GM12865 (cell line): ENCODE data around the gene ADAM8.
"Not testable (repeated sequence)": the region's sequence is repeated elsewhere in the genome, so short reads cannot be mapped to it uniquely, and the experiment has no call there.

Source experiments
- DNase-seq: peaks from one replicate; pipeline ENCODE4 v3.0.0; 2010; ENCODE audit warnings: low read depth
- H3K4me3 ChIP-seq: 2 replicates; pipeline ENCODE4 v1.5.1; 2011; ENCODE audit warnings: mild to moderate bottlenecking, low read depth, low read length, control low read depth
- TF ChIP-seq, protein P1 (sequence below): IDR thresholded peaks from 2 replicates; pipeline ENCODE4 v1.5.1; 2011; ENCODE audit warnings: low read length, control low read depth, low read depth, inconsistent platforms; ENCODE audit not compliant: insufficient read depth; ENCODE audit errors: missing control alignments

ADAM8 gene

GRCh38 chr10:133236401-133237240 lies 40.0 kb downstream of the ADAM8 start:
- H3K4me3 ChIP-seq: no peak overlapping the region
- TF ChIP-seq, protein P1, sequence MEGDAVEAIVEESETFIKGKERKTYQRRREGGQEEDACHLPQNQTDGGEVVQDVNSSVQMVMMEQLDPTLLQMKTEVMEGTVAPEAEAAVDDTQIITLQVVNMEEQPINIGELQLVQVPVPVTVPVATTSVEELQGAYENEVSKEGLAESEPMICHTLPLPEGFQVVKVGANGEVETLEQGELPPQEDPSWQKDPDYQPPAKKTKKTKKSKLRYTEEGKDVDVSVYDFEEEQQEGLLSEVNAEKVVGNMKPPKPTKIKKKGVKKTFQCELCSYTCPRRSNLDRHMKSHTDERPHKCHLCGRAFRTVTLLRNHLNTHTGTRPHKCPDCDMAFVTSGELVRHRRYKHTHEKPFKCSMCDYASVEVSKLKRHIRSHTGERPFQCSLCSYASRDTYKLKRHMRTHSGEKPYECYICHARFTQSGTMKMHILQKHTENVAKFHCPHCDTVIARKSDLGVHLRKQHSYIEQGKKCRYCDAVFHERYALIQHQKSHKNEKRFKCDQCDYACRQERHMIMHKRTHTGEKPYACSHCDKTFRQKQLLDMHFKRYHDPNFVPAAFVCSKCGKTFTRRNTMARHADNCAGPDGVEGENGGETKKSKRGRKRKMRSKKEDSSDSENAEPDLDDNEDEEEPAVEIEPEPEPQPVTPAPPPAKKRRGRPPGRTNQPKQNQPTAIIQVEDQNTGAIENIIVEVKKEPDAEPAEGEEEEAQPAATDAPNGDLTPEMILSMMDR: no peak
- no peak for DNase-seq

DNA sequence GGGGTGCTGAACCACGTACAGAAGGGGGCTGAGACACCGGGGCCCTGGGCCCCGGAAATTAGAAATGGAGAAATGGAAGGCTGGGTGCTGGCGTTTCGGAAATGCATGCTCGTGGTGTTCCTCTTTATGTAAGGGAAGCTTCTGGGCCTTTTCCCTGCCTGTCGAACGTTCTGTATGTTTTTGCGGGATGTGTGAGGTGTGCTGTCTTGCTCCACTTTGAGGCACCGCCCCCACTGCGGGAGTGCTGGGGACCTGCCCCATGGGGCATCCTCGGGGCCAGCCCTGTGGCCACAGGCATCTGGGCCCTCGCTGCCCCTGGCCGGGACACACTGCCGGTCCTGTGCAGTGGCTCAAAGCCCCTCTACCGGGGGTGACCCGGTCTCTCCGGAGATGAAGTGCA lies 40.7 kb downstream of the ADAM8 start:
- DNase-seq: no peak
- no peak overlapping the region for H3K4me3 ChIP-seq
- TF ChIP-seq, protein P1: no peak

GRCh38 chr10:133235265-133235855 lies 41.3 kb downstream of the ADAM8 start:
- H3K4me3 ChIP-seq: no peak overlapping the region
- TF ChIP-seq, protein P1: no peak
- DNase-seq: no peak

DNA sequence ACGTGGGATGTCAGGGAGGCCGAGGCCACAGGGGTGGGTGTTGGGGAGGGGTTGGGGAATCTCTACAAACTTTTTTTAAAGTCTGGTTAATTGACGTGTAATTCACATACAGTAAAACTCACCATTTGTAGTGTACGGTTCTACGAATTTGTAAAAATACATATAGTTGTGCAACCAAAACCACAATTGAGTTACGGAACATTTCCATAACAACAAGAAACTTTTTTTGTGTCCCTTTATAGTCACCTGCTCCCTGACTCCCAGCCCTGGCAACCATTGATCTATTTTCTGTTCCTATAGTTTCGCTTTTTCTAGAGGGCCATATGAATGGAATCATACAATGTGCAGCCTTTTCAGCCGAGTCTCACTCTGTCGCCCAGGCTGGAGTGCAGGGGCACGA lies 41.9 kb downstream of the ADAM8 start:
- not testable (repeated sequence) for H3K4me3 ChIP-seq, DNase-seq

- TF ChIP-seq, protein P1: no peak
- no peak overlapping the region for H3K4me3 ChIP-seq
- no peak for DNase-seq
Measured at GRCh38 chr10:133231946-133232574, 44.6 kb downstream of the ADAM8 start.

DNA sequence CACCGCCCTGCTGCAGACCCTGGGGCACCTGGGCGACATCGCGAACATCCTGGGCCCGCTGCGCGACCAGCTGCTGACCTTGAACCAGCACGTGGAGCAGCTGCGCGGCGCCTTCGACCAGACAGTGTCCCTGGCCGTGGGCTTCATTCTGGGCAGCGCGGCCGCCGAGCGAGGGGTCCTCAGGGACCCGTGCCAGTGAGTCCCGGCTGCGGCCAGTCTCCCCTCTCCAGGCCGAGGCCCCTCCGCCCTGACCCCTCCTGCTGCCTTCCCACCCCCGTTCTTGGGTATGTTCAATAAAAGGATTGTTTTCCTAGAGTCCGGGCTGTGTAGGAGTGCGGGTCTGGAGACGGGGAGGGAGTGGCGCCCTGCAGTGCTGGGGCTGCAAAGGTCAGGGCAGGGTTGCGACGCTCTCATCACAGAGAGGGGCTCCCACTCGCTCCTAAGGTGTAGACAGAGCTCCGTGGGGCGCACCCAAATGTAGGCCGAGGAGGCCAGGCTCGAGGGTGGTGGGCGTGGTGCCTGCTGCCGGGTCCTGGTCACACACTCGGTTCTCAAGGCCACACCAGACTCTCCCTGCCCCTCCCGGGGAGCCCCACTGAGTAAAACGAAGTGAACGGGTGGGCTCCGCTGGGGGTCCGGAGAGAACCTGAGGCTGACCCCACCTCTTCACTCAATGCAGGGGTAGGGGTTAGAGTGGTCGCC lies 45.3 kb downstream of the ADAM8 start:
- TF ChIP-seq, protein P1: no peak
- no peak for DNase-seq
- no peak overlapping the region for H3K4me3 ChIP-seq

- no peak for DNase-seq
Measured at GRCh38 chr10:133230387-133231195, 46.1 kb downstream of the ADAM8 start.

More at GRCh38 chr10:133230387-133231195, 46.1 kb downstream of the ADAM8 start:
- H3K4me3 ChIP-seq: no peak overlapping the region
- TF ChIP-seq, protein P1: no peak
